HepG2 (cell line): ENCODE results near the gene SCYGR4.

Source experiments
- ZBTB21 ChIP-seq: sonication (generic); formaldehyde crosslinking; IDR thresholded peaks from 2 replicates; pipeline ENCODE4 v1.4.0; 2020; ENCODE audit warnings: missing genetic modification reagents
- ZSCAN29 ChIP-seq: sonication (generic); formaldehyde crosslinking; conservative IDR thresholded peaks from 2 replicates; pipeline ENCODE4 v1.4.0; 2020; ENCODE audit warnings: mild to moderate bottlenecking, missing genetic modification reagents

DNA sequence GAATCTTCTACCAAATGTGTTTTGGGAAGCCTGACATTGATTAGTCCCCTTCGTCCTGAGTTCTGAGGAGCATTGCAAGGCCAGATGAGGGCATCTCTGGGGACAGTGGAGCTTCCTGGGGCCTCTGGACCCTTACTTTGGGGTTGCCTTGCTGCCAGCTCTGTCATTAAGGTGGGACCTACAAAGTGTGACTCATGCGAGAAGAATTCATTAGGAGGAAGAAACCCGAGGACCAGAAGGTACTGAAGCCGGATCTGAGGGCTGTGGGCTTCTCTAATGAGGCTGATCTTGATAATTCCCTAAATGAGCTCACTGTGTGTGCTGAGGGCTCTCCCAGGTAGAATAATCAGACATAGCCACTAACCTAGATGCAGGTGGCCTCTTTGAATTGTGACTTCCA, 19.3 kb upstream of the SCYGR4 start:
- TF ChIP-seq ZSCAN29 (CRISPR knock-in tag) = no peak
- no peak for TF ChIP-seq ZBTB21
